Stimulated activated CD4-positive, alpha-beta T cell treated with anti-CD3 and anti-CD28 coated beads, Interleukin-1b, Interleukin-23, amount 100 ng/mL, for 4 hours (primary cell): Measurements from ENCODE around the gene JADE2.

Experiments
- DNase-seq, 2 donors: peaks; one replicate each; pipeline ENCODE4 v3.0.0-alpha.2; 2020; ENCODE audit warnings: low read depth in 2 of 2

JADE2 gene

GRCh38 chr5:134530301-134531077 is 5.0 kb downstream of the JADE2 start:
- DNase-seq, result no peak

GRCh38 chr5:134533115-134533815 is 7.8 kb downstream of the JADE2 start:
- no peak for DNase-seq

GRCh38 chr5:134534058-134534725 is 8.7 kb downstream of the JADE2 start:
- no peak for DNase-seq

GRCh38 chr5:134534726-134535110 is 9.2 kb downstream of the JADE2 start:
- no peak for DNase-seq

- no peak for DNase-seq
Measured at GRCh38 chr5:134536876-134537275, 11.4 kb downstream of the JADE2 start.

GRCh38 chr5:134537297-134537696 is 11.8 kb downstream of the JADE2 start:
- no peak for DNase-seq

- DNase-seq, result no peak
Measured at GRCh38 chr5:134538296-134538695, 12.8 kb downstream of the JADE2 start.

GRCh38 chr5:134539732-134540131 is 14.3 kb downstream of the JADE2 start:
- no peak for DNase-seq

- DNase-seq, result no peak
Measured at GRCh38 chr5:134540747-134541733, 15.6 kb downstream of the JADE2 start.

- DNase-seq, result no peak
Measured at GRCh38 chr5:134541736-134542376, 16.4 kb downstream of the JADE2 start.

GRCh38 chr5:134543820-134544614 is 18.5 kb downstream of the JADE2 start:
- DNase-seq, result peak in 1 of 2 donors; percentile 29

- no peak for DNase-seq
Measured at GRCh38 chr5:134545070-134545868, 19.8 kb downstream of the JADE2 start.

- no peak for DNase-seq
Measured at GRCh38 chr5:134547066-134547465, 21.6 kb downstream of the JADE2 start.

- DNase-seq, result no peak
Measured at GRCh38 chr5:134547579-134547978, 22.1 kb downstream of the JADE2 start.

GRCh38 chr5:134547999-134548658 is 22.7 kb downstream of the JADE2 start:
- DNase-seq, result no peak

GRCh38 chr5:134549714-134550113 is 24.2 kb downstream of the JADE2 start:
- DNase-seq, result no peak

GRCh38 chr5:134550271-134551214 is 25.1 kb downstream of the JADE2 start:
- no peak for DNase-seq

- no peak for DNase-seq
Measured at GRCh38 chr5:134551901-134552300, 26.4 kb downstream of the JADE2 start.
